ENCODE measurements around the gene PRKAG2. TPM values are rescaled to one million over a fixed set of nuclear protein-coding genes. Genes with fewer than 3 reads are reported as not detected.

The PRKAG2 gene
- total RNA-seq, 3 donors from 2014 or later = 32.3 to 56.6 (median 34.4) TPM

- no peaks in the 10 kb centered on the region for H3K9me3 ChIP-seq
- no peak for TF ChIP-seq POLR2AphosphoS5 (IDR thresholded peaks at IDR 0.05)
- DNase-seq (ENCODE audit: low spot score in 2 of 2) = no peak
- peak overlapping the region in 1 of 2 donors; percentile 53 for H3K27ac ChIP-seq
- no peaks in the 10 kb centered on the region for H3K4me1 ChIP-seq
- no peak overlapping the region for H3K4me3 ChIP-seq
- intact Hi-C loops (cut with DNase I; ENCODE audit: low total_unique reads) = no loop called here
- H3K27me3 ChIP-seq = no peaks in the 10 kb centered on the region
- no peaks in the 10 kb centered on the region for H3K36me3 ChIP-seq
These were observed 52.5 kb downstream of the PRKAG2 start for GRCh38 chr7:151824373-151824933.

GRCh38 chr7:151823566-151824372 is 53.1 kb downstream of the PRKAG2 start:
- H3K9me3 ChIP-seq = no peaks in the 10 kb centered on the region
- H3K27me3 ChIP-seq = no peaks in the 10 kb centered on the region
- peak overlapping the region in 1 of 2 donors; percentile 53 for H3K27ac ChIP-seq
- TF ChIP-seq POLR2A (IDR thresholded peaks at IDR 0.05) = no peak
- no peak for TF ChIP-seq CTCF (IDR thresholded peaks at IDR 0.05)
- TF ChIP-seq POLR2AphosphoS5 (IDR thresholded peaks at IDR 0.05) = no peak
- no peak for DNase-seq (ENCODE audit: low spot score in 2 of 2)
- no peak overlapping the region for H3K4me3 ChIP-seq
- intact Hi-C loops (cut with DNase I; ENCODE audit: low total_unique reads) = no loop called here
- H3K4me1 ChIP-seq = no peaks in the 10 kb centered on the region
- H3K36me3 ChIP-seq = no peaks in the 10 kb centered on the region

- Histone ChIP-seq H3K27me3 (no peaks in the 10 kb centered on the region), H3K36me3 (no peaks in the 10 kb centered on the region), H3K4me1 (no peaks in the 10 kb centered on the region), H3K4me3 (no peak overlapping the region), H3K27ac (peak overlapping the region; percentile 12 to 36), H3K9me3 (no peaks in the 10 kb centered on the region)
- intact Hi-C loops (cut with DNase I; ENCODE audit: low total_unique reads) = no loop called here
- DNase-seq (ENCODE audit: low spot score in 2 of 2) = peak in 1 of 2 donors; percentile 24
- TF ChIP-seq POLR2A (IDR thresholded peaks at IDR 0.05) (no peak), POLR2AphosphoS5 (IDR thresholded peaks at IDR 0.05) (no peak)
These were observed 54.3 kb downstream of the PRKAG2 start for GRCh38 chr7:151822541-151823181.

- H3K9me3 ChIP-seq = no peaks in the 10 kb centered on the region
- H3K36me3 ChIP-seq = no peaks in the 10 kb centered on the region
- no peaks in the 10 kb centered on the region for H3K4me1 ChIP-seq
- TF ChIP-seq CTCF (IDR thresholded peaks at IDR 0.05) (no peak), POLR2A (IDR thresholded peaks at IDR 0.05) (no peak), POLR2AphosphoS5 (IDR thresholded peaks at IDR 0.05) (no peak)
- intact Hi-C loops (cut with DNase I; ENCODE audit: low total_unique reads) = no loop called here
- H3K4me3 ChIP-seq = no peak overlapping the region
- no peak for DNase-seq (ENCODE audit: low spot score in 2 of 2)
- H3K27ac ChIP-seq = peak overlapping the region; percentile 12 to 36
- H3K27me3 ChIP-seq = no peaks in the 10 kb centered on the region
These were observed 54.9 kb downstream of the PRKAG2 start for GRCh38 chr7:151821806-151822540.

- Histone ChIP-seq H3K27me3 (no peaks in the 10 kb centered on the region), H3K36me3 (no peaks in the 10 kb centered on the region), H3K4me3 (no peak overlapping the region), H3K9me3 (no peaks in the 10 kb centered on the region), H3K4me1 (no peaks in the 10 kb centered on the region), H3K27ac (no peak overlapping the region)
- no peak for DNase-seq (ENCODE audit: low spot score in 2 of 2)
- TF ChIP-seq POLR2A (IDR thresholded peaks at IDR 0.05) = no peak
- TF ChIP-seq POLR2AphosphoS5 (IDR thresholded peaks at IDR 0.05) = no peak
- no peak for TF ChIP-seq CTCF (IDR thresholded peaks at IDR 0.05)
- intact Hi-C loops (cut with DNase I; ENCODE audit: low total_unique reads) = no loop called here
These were observed 55.7 kb downstream of the PRKAG2 start for GRCh38 chr7:151821226-151821625.

Measured in breast epithelium (tissue), 4 donors.